GM12878 (cell line): ENCODE data around the gene NEU3. TPM values are rescaled to one million over a fixed set of nuclear protein-coding genes. Genes with fewer than 3 reads are reported as not detected.

ENCODE experiments used
- ATAC-seq: fragments of 200-7000 bp; cut with Tn5 transposase; 3 replicates; pipeline ENCODE4 v1.9.1; 2020; ENCODE audit warnings: mild to moderate bottlenecking, moderate library complexity
- BruUV-seq: library from RNA; stranded (reverse); fragments of 400-500 nt; replicated peaks from 2 replicates; lab custom pipeline; 2021; lab: Mats Ljungman, UMichigan
- CTCF ChIA-PET: fragments of 300-600 bp; sonication (Branson Sonifier 250); formaldehyde crosslinking; extraction: SDS; loops from one replicate; lab custom pipeline; 2021; ENCODE audit warnings: inconsistent platforms; lab: Yijun Ruan, JAX
- POLR2A ChIA-PET: fragments of 350-600 bp; formaldehyde crosslinking; extraction: SDS; loops from one replicate; lab custom pipeline; 2021; ENCODE audit warnings: inconsistent platforms; lab: Charles Lee
- RAD21 ChIA-PET: fragments of 300-600 bp; sonication (Branson Sonifier 250); formaldehyde crosslinking; loops from one replicate; lab custom pipeline; 2023; ENCODE audit warnings: antibody characterized with exemption; ENCODE audit not compliant: unreplicated experiment; lab: Charles Lee
- SMC1A ChIA-PET: fragments of 300-600 bp; sonication (Branson Sonifier 250); formaldehyde crosslinking; loops from one replicate; lab custom pipeline; 2023; ENCODE audit not compliant: unreplicated experiment, uncharacterized antibody; lab: Charles Lee
- DNase-seq: peaks from one replicate; pipeline ENCODE4 v3.0.0-alpha.2; 2011; ENCODE audit warnings: low read depth, low spot score
- FAIRE-seq: peaks from 3 replicates; lab custom pipeline; 2011; peaks lifted over from hg19 to GRCh38; lab: Jason Lieb, UNC
- H2AFZ ChIP-seq: 2 replicates; pipeline ENCODE4 v1.6.0; 2011; ENCODE audit warnings: low read depth, low read length, control low read depth; ENCODE audit not compliant: control insufficient read depth
- H3K27ac ChIP-seq: 2 replicates; pipeline ENCODE4 v1.5.1; 2011; ENCODE audit warnings: control low read depth; ENCODE audit not compliant: control insufficient read depth, insufficient read depth
- H3K27me3 ChIP-seq, 2 experiments: replicated peaks in 1 of 2; 2 replicates each; pipeline versions ENCODE4 v1.6.0 to v1.6.1; 2011; ENCODE audit warnings: low read length in 1 of 2; ENCODE audit not compliant: control insufficient read depth in 2 of 2, insufficient read depth in 2 of 2
- H3K36me3 ChIP-seq, 2 experiments: 2 replicates each; pipeline ENCODE4 v1.5.1; 2011; ENCODE audit warnings: low read length in 1 of 2; ENCODE audit not compliant: control insufficient read depth in 2 of 2, insufficient read depth in 2 of 2
- H3K4me1 ChIP-seq: 2 replicates; pipeline ENCODE4 v1.6.1; 2011; ENCODE audit warnings: mild to moderate bottlenecking, low read length, moderate library complexity, mixed read lengths; ENCODE audit not compliant: control insufficient read depth, insufficient read depth
- H3K4me2 ChIP-seq: 2 replicates; pipeline ENCODE4 v1.6.0; 2011; ENCODE audit warnings: control low read depth; ENCODE audit not compliant: control insufficient read depth, insufficient read depth
- H3K4me3 ChIP-seq: fragments of 200-600 bp; sonication (generic); 2 replicates; pipeline ENCODE4 v1.5.1; 2016
- H3K79me2 ChIP-seq: 2 replicates; pipeline ENCODE4 v1.6.0; 2011; ENCODE audit warnings: low read length; ENCODE audit not compliant: control insufficient read depth, insufficient read depth
- H3K9ac ChIP-seq: 2 replicates; pipeline ENCODE4 v1.8.0; 2011; ENCODE audit warnings: low read length, control low read depth, mixed read lengths; ENCODE audit not compliant: control insufficient read depth, insufficient read depth
- H3K9me3 ChIP-seq: replicated peaks from 3 replicates; pipeline ENCODE4 v1.5.1; 2011; ENCODE audit warnings: mild to moderate bottlenecking, low read length; ENCODE audit not compliant: control insufficient read depth, insufficient read depth
- H4K20me1 ChIP-seq: 2 replicates; pipeline ENCODE4 v1.6.0; 2011; ENCODE audit not compliant: control insufficient read depth, insufficient read depth
- HCFC1 ChIP-seq: fragments of 150-350 bp; IDR thresholded peaks from 2 replicates; pipeline ENCODE4 v1.6.1; 2014; ENCODE audit warnings: low read length
- PRDM15 ChIP-seq: fragments of 450-650 bp; formaldehyde crosslinking; IDR thresholded peaks from 2 replicates; pipeline ENCODE4 v1.4.0; 2020; ENCODE audit warnings: mild to moderate bottlenecking, moderate library complexity
- SRF ChIP-seq, 2 experiments: IDR thresholded peaks; 2 replicates each; pipeline ENCODE4 v1.6.1; 2011; ENCODE audit warnings: low read depth in 2 of 2, low read length in 2 of 2, mild to moderate bottlenecking in 1 of 2, moderate library complexity in 1 of 2
- TCF12 ChIP-seq: IDR thresholded peaks from 2 replicates; pipeline ENCODE4 v1.6.1; 2011; ENCODE audit warnings: low read depth, mild to moderate bottlenecking, low read length
- ZNF274 ChIP-seq: IDR thresholded peaks from one replicate; pipeline ENCODE4 v1.8.0; 2011; ENCODE audit not compliant: insufficient read length, insufficient read depth
- WGBS: methylation state at CpG from one replicate; pipeline ENCODE4 v1.1.6; 2016; ENCODE audit warnings: low lambda C conversion rate; ENCODE audit not compliant: insufficient replicate concordance, insufficient coverage; ENCODE audit errors: missing lambda C conversion rate; 5-methylcytosine and 5-hydroxymethylcytosine counted together
- in situ Hi-C: fragments of 300-500 bp; cut with MboI; formaldehyde crosslinking; loops from 9 replicates; pipeline ENCODE4 v1.14.3; 2018; ENCODE audit warnings: mixed read lengths
- intact Hi-C: fragments of 100-400 bp; cut with micrococcal nuclease; formaldehyde crosslinking; loops from one replicate; pipeline ENCODE4 v1.14.2; 2022; ENCODE audit not compliant: unreplicated experiment
- polyA plus RNA-seq, 11 experiments: library from polyadenylated mRNA; depleted of rRNA in 4 of 11; unstranded in 6 of 11; stranded (reverse) in 5 of 11; fragments of >200 nt; fragmentation: Nextera tagmentation in 4 of 11; fragmentation: Illumina TruSeq in 1 of 11; extraction: Ambion mirVana in 4 of 11; extraction: Trizol in 1 of 11; gene quantifications; 1 replicate in 1 of 11; 2 replicates in 10 of 11; pipeline versions ENCODE4 v1.2.1 to v1.2.3, GENCODE V29; 2011 to 2016; ENCODE audit warnings: inconsistent platforms in 2 of 11, missing spikeins in 2 of 11, low read depth in 1 of 11
- total RNA-seq, 4 experiments: library from RNA; depleted of rRNA in 3 of 4; stranded (reverse); fragments of >200 nt in 3 of 4; fragmentation: Illumina TruSeq in 1 of 4; extraction: Trizol in 1 of 4; gene quantifications; 2 replicates each; pipeline versions ENCODE4 v1.2.1 to v1.2.3, GENCODE V29; 2013 to 2021

NEU3 gene
- total and polyA plus RNA-seq, 10 of the 15 experiments (the other 5 are each of a cell fraction or from before 2014, with no cell fraction given): 2.5 to 20.3 (median 13.4) TPM

DNA sequence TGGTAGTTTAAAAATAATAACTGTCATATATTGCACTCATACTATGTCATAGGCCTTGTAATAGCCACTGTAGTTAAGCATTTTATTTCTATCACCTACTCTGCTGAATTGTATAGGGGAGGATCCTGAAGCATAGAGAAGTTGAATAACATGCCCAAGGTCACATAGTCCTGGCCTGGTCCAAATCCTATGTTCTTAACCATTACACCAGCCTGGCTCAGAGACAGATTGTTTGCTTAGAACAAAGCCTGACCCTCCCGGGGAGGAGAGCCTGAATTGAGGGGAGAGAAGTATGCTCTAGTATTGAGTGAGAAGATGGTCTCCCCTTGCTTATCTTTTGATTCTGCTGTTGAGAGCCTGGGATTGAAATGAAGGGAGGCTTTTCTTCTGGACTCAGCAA lies 2.2 kb downstream of the NEU3 start:
- Histone ChIP-seq H3K27ac (no peak overlapping the region), H3K9ac (no peak overlapping the region), H3K79me2 (peaks cover 37% of the 10 kb centered on the region), H3K27me3 (no peaks in the 10 kb centered on the region), H3K4me2 (peak overlapping the region; percentile 72; the same call in 1 of the 2 replicates), H3K36me3 (peaks cover 0 to 12% of the 10 kb centered on the region in 2 experiments; a peak in 3 of 4 replicates), H3K4me1 (peaks cover 13% of the 10 kb centered on the region), H3K4me3 (peak overlapping the region; percentile 100; the same call in 1 of the 2 replicates), H3K9me3 (no peaks in the 10 kb centered on the region), H2AFZ (no peak overlapping the region), H4K20me1 (no peaks in the 10 kb centered on the region)
- DNase-seq (no peak), ATAC-seq (no peak), FAIRE-seq (no peak)
- intact Hi-C loops (no loop called here), in situ Hi-C loops (no loop called here)
- BruUV-seq: no TSS peak
- ChIA-PET SMC1A (no interaction called here), RAD21 (no interaction called here), CTCF (interaction anchor here (1.3 kb wide), 1 partner anchor 11 kb away, joined by 3 read pairs; no protein-coding TSS in a partner anchor), POLR2A (no interaction called here)
- TF ChIP-seq HCFC1: no peak
- TF ChIP-seq ZNF274: no peak
- no peak for TF ChIP-seq TCF12
- no peak for TF ChIP-seq PRDM15 (CRISPR knock-in tag)
- no peak for TF ChIP-seq SRF (IDR thresholded peaks at IDR 0.05; ENCODE audit: low read depth in 2 of 2, low read length in 2 of 2)
- WGBS: 77% methylated on average over 1 of the region's 1 CpG
